Stimulated activated CD8-positive, alpha-beta memory T cell treated with anti-CD3 and anti-CD28 coated beads, Interleukin-12 subunit alpha, Interleukin-12 subunit beta, amount 100 ng/mL, for 4 hours (primary cell): Measurements from ENCODE around the gene OBP2A.
"Not testable (repeated sequence)": the region's sequence is repeated elsewhere in the genome, so short reads cannot be mapped to it uniquely, and the experiment has no call there.

ENCODE experiments used
- DNase-seq: peaks from one replicate; pipeline ENCODE4 v3.0.0-alpha.2; 2020; ENCODE audit warnings: low read depth

Gene OBP2A, protein sequence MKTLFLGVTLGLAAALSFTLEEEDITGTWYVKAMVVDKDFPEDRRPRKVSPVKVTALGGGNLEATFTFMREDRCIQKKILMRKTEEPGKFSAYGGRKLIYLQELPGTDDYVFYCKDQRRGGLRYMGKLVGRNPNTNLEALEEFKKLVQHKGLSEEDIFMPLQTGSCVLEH

DNA sequence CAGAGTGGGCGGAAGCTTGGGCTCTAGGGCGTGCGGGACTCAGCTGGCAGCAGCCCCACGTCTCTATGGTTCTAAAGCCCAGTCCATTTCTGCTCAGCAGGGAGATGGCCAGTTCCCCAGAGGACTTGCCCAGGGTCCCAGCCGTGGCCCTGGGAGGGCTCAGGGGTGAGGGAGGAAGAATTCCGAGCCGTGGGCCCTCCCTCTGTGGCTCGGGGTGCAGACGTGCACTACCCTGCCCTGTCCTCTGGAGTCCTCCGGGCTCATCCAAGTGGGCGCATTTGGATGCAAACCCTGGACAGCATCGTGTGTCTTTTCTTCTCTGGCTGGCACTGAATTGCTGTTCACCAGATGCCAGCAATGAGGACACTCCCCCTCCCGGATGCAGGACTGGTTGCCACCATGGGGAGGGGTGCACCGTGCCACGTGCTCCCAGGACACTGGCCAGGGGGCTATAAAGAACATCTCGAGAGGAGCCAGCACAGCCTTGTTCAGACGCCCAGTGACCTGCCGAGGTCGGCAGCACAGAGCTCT lies at the start of gene OBP2A:
Gene OBP2A, plus strand, starts transcription at position 481 of the 531 bp plus-strand sequence. CDS start 55 bp downstream, outside the sequence.
- not testable (repeated sequence) for DNase-seq

DNA sequence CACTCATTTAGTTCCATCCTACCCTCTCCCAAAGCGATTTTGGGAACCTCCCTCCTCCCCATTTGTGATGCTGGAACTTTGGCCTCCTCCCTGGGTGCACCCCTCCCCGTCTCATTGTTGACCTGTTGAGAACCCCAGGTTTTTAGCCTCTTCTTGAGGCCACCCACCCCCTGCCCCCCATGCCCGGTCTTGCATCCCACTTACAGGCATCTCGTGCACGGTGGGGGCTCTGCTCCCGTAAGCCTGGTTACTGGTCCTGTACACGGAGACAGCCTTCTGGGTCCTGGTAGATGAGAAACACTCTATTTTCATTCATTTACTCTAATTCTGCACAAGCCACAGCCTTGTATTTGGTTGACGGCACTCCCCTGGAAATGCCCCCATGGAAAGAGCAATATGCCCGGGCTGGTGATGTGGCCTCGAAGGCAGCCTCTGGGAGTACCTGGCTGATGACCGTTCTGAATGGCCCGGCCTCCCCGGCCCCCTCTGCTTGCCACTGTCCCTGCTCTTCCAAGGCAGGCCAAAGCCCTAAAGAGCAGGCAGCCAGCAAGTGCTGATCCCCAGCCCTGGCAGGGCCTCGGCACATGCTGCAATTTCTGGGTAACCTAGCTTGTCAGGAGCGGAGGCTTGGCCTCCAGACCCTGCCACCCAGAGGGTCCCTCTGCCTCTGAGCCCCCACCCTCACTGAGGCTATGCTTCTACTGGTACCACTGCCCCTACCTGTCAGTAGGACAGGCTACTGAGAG lies 47.4 kb upstream of the OBP2A start:
- no peak for DNase-seq

DNA sequence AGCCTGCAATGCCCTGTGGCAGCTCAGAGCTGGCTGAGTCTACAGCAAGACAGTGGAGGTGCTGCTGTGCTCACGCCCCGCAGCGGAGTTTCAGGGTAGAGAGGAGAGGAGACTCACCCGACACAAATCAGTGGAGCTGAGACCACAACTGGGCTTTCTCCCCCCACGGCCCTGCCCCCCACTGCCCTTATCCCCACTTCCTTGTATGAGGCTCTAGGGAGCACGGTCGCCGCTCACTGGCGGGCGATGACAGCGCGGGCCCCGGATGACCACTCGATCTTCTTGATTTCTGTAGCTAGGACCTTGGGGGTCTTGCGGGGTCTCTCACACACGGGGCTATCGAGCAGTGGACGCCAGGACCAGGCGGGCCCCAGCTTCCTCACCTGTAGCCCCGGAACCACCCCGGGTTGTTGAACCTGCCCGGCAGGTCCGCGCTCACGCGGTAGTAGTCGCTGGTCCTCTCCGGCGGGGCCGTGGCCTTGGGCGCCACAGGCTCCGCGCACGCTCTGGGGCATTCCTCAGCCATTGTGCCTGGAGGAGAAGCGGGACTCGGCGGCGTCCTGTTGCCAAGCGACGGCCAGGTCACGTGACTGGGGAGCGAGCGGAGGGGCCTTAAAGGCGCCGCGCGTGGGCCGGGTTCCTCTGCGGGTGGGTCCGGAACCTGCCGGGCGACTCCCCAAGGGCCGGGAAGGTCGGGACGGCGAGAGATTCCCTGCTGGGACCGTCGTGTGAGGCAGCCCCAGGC lies 46.4 kb upstream of the OBP2A start:
- DNase-seq, result peak; percentile 85

DNA sequence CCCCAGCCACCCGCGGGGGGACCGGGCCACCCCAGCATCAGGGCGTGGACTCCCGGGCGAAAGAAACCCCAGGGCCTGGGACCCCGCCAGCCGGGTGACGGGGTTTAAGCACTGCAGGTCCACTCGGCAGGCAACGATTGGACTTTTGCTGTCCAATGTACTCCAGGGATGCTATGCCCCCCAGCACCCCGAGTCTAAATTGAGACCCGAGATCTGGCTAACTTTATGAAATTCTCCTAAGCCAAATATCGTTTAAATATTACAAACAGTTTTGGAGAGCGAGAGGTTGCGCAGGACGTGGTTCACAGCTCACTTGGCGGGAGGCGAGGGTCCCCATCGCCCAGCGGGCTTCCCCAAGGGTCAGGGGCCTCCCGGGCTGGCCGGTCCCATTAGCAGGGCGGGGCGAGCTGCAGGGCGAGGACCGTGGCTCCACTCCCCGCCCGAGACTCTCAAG lies 45.8 kb upstream of the OBP2A start:
- no peak for DNase-seq

DNA sequence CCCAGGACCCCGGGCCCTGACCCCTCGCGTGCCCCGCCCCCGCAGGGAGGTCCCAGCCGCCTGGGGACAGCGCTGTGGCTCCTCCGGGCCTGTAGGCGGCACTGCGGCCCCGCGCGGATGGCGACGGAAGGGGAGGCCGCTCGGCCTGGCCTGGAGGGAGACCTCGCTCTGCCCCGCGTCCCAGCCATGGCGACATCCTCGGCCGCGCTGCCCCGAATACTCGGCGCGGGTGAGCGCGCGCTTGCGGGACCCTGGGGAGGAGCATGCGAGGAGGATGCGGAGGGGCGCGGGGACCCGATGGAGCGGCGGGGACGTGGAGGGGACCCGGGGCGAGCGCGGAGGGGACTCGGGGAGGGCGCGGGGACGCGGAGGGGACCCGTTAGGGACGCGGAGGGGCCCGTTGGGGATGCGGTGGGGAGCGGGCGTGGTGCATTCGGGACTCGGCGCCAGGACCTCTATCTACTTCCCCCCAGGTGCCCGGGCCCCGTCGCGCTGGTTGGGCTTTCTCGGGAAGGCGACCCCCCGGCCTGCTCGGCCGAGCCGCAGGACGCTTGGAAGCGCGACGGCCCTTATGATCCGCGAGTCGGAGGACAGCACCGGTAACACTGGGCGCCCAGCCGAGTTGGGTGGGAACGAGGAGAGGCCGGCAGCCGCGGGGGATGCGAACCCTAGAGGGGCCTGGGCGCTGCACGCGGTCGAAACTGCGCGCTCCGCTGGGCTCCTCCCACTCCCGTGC lies 45.2 kb upstream of the OBP2A start, which contains the start of gene MRPS2:
Gene MRPS2, plus strand, starts transcription at position 158 of the 736 bp plus-strand sequence. Its CDS starts 29 bp downstream, at position 187.
- DNase-seq, result peak; percentile 76

DNA sequence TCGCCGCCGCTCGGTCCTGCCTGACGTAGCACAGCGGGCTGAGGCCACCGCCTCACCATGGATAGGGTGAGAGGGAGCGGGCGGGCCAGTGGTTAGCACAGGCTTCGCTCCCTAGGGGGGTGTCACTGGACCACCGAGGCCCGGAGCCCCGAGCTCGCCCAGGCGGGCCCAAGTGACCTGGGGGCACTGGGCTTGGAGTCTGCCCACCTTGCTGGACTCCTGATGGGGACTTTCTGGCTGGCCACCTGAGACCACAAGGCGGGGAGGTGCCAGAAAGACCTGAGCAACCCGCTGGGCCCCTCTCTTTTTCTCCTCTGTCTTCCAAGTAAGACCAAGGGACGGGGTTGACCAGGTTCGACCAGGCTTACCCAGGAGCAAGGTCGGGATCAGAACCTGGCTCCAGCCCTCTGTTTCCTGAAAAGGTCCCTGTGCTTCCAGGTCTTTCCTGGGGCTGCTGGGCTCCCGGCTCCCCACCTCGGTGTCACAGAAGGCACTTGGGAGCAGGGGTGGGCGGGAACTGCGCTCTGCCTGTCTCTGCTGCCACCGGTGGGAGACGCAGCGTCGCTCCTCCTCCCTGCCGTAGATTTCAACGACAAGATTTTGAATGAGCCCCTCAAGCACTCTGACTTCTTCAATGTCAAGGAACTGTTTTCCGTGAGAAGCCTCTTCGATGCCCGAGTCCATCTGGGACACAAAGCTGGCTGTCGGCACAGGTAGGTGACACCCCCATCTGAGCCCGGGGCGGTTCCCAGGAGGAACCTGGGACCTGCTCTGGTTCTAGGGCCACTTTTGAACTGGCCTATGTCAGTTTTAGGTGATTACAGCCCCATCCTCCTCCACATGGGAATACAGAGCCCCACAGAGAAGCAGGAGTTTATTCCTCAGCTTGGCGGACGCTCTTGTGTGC lies 44.4 kb upstream of the OBP2A start:
- no peak for DNase-seq

DNA sequence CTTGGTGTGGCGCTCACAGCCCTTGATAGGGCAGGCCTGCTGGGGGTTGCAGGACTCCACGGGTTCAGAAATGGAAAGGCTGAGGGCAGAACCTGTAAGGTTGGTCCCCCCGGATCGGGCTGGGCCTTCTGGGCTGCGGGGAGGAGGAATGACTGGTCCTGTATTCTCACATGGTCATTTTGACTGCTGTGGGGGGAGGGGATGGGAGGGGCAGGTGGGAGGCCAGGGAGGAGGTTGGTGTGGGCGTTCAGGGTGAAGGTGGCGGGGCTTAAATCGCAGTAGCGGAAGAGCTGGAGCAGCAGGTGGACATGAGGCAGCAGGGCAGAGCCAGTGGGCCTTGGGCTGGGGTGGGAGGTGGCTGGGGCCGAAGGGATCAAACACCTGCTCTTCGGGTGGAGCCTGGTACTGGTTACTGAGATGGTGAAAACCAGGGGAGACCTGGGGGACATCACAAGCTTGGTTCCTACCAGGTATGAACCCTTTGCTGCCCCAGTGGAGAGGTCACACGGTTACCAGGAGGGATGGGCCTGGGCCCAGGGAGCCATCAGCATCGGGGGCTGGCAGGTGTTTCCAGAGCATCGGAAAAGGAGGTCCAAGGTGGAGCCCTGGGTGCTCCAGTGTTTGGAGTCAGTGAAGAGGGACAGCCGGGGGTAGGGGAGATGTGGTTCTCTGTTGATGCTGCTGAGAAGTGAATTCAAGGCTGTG lies 43.6 kb upstream of the OBP2A start:
- no peak for DNase-seq

DNA sequence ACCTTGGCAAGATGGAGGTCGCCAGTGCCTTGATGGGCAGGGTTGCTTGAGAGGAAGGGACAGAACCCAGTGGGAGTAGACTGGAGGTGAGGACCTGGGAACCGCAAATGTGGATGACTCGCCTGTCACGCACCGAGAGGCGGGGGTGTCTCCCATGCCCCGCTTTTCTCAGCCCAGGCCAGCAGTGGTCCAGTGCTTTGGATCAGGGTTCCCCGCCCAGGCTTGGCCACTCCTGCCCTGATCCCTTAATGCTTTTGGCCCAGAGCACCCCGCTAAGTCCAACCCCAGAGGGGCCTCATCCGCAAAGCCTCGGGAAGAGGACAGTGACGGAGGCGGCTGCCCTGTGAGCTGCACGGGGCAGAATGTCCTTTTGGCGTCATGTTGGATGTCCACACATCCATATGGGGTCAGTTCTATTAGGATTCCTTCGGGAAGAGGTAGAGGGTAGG lies 43.0 kb upstream of the OBP2A start:
- no peak for DNase-seq

DNA sequence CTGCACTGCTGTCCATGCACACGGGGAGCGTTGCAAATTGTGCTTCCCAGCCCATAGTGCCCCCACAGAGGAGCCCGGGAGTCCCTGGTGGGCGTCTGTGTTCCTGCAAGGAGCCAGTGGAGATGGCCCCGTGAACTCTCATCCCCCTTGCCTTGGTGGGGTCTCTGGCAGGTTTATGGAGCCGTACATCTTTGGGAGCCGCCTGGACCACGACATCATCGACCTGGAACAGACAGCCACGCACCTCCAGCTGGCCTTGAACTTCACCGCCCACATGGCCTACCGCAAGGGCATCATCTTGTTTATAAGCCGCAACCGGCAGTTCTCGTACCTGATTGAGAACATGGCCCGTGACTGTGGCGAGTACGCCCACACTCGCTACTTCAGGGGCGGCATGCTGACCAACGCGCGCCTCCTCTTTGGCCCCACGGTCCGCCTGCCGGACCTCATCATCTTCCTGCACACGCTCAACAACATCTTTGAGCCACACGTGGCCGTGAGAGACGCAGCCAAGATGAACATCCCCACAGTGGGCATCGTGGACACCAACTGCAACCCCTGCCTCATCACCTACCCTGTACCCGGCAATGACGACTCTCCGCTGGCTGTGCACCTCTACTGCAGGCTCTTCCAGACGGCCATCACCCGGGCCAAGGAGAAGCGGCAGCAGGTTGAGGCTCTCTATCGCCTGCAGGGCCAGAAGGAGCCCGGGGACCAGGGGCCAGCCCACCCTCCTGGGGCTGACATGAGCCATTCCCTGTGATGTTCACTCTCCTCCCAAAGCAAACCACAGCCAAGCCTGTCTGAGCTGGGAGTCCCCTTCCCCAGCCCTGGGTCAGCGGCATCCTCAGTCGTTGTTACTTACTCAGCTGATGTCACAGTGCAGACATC lies 42.3 kb upstream of the OBP2A start:
- no peak for DNase-seq

DNA sequence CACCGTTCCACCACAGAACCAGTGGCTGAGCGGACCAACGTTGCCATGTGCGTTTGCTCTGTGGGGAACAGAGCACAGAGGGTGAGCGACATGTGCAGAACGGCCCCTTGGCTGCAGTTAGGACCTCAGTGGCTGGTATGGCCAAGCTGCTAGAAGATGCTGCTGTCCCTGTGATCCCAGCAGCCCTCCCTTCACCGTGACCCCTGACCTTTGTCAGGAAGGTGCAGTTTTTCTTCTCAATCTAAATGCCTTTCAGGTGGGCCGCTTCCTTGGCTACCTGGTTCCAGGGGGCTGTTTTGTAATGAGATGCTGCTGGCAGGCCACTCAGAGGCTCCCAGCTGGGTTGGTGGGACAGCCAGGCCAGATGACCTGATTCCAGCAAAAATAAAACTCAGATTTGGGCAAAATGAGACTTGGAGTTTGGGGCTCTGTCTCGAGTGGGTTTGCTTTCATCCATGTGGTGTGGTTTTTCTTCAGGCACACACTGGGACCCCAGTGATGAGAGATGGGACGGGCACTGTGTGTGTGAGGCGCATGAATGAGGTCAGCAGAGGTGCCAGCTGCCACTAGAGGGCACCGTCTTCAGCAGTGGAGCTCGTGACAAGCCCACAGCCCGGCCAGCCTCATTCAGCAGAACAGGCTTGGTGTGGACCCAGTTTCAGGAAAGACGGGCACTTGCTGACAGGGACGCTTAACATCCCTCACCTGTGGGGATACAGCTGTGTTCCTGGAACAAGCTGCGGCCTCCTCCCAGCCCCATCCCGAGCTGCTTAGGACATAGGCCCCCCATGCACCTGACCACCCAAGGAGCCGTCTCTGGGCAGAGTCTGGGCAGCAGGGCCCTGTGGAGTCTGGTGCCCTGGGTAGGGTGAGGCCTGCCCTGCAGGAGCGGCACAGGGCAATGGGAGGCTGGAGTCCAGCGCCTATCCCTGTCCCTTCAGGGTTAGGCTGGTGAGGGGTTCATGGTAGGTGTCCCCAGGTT lies 41.4 kb upstream of the OBP2A start:
- peak; percentile 19 for DNase-seq

DNA sequence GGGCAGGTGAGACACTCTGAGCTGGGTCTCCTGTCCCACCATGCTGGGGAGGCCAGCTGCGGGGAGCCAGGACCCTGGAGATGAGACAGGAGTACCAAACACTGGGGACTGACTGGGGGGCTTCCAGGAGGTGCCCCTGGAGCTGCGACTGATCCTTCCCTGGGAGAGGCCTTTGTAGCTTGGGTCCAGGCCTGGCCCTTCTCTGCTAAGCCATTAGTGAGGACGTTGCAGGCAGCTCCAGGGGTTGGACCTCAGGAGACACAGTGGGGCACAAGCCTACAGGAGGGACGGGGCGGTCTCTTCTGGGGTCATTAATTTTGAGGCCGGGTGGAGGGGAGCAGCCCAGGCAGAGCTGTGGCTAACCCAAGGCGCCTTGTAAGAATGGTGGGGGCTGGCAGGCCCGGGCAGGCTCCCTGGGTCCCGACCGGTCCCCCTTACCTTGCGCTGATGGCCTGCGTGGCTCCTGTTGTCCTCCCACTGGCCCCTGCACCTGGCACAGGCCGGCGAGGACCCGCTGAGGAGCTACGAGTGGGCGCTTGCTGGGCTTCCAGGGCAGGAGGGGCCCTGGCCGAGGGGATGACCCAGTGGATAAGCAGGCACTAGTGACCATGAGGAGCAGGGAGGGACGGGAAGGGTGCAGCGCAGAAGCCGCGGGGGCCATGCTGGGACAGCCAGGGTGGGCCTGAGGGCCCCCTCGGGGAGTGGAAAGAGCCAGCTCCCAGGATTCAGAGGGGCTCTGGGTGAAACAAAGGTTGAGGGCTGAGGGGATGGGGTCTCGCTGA lies 40.3 kb upstream of the OBP2A start:
- no peak for DNase-seq

DNA sequence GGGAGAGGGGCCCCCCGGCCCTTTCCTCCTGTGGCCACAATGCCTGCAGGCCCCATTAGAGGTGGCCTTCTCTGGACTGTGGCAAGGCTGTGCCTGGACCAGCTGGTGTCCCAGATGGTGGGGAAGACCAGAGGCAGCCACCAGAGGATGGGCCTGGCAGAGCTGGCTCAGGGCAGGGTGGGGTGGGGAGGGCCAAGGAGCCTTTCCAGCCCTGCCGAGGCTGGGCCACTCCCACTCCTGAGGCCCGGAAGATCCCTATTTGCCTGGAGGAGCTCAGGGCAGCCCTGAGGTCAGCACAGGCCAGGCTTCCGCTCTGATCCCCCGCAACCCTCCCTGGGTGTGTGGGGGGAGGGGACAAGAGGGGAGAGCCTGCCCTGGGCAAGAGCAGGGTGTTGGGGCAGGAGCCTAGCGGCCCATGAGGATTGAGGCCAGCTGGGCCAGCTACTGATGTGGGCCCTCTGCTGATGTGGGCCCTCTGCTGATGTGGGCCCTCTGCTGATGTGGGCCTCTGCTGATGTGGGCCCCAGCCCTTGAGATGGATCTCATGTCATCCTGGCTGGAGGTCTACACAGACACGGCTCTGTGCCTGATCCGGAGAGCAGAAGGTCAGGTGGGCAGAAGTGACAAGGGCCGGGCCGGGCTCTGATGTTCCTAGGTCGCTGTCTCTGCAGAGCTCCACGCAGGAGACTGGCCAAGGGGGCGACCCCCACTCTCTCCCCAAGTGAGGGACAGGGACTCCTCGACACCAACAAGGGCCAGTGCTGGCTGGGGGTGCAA lies 39.4 kb upstream of the OBP2A start:
- no peak for DNase-seq

DNA sequence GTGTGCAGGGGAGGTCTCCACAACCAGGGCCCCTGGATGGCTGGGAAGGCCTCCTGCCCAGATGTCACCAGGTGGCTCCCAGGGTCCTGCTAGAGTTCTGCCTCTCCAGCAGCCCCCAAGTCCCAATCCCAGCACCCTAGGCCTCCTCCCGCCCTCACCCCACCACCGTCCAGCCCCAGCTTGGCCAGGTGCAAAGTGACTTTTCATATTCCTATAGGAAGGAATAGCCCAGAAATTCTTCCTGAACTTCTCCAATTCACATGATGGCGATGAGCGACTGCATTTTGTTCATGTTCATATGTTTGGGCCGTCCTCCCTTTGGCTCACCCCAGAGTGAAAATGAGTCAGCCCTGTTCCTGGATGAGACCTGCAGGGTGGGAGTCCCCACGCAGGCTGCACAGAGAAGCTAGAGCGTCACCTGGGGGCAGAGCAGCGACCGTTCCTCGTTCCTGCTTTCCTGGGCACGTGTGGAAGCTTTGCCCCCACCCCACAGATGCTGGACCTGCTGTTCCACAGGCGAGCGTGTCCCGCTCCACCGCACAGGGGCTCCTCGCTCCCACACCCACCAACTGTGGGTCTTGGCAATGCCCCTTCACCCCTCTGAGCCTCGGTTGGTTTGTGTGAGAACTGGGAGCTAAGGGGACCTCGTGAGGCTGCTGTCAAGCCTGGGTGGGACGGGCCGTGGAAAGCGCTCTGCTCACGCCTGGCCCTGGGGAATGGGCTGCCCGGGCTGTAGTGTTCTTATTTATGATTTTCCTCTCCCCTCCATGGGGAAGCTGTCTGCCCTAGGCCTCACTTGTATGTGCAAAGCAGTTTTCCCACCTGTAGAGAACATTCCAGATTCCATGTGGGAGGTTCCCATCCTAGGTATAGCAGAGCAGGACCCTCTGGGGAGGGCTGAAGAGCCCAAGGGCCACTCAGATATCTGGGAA lies 38.6 kb upstream of the OBP2A start:
- no peak for DNase-seq

DNA sequence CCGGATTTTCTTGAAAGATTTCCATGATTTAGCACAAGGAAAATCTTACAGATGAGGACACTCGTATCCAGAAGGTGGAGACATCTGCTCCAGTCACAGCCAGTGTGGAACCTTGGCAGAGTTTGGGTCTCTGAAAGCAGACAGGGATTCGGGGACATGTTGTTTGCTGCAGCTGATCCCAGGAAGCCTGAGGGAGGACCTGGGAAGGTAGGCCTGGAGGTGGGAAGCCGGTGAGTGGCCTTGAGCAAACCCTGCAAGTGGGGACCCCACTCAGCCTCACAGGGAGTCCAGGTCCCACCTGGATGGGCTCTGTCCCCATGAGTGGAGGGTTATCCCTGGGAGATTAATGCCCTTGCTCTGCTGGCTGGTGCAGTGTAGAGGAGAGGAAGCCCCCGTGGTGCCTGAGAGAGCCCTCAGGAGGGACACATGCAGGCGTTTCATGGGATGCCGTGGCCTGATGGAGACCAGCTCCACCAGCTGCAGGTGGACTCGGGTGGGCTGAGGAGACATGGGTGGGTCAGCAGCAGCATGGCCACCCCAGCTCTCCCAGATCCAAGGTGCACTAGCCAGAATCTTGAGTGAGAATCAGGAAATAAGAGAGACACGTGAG lies 37.6 kb upstream of the OBP2A start:
- no peak for DNase-seq

DNA sequence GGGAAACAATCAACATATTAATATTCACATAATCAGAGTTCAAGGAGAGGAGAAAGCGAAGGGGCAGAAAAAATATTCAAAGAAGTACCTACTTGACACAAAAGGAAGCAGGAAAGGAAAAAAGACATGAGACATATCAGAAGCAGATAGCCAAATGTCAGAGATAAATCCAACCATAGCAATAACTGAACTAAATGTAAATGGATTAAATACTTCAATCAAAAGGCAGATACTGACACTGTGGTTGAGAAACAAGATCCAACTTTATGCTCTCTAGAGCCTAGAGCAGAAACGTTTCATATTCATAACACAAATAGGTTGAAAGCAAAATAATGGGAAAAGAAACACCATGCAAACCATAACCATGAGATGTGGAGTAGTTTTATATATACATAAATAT lies 36.5 kb upstream of the OBP2A start:
- DNase-seq, result no peak
